Measurements from ENCODE around the gene ALDH8A1.

The ALDH8A1 gene

DNA sequence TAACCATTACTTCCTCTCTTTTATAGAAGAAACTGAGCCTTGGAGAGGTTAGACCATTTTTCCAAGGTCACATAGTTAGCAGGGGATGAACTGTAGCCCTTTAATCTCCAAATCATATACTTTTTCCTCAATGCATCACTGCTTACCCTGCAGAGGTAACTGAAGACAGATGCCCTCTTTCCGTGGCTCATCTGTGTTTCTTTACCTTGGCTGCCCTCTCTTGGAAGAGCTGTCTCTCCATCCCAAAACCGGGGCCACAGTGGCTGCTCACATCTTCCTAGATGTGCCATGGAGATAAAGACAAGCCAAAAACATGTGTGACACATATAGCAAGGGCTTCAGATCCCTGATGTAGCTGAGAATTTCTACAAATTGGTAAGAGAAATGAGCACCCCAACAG, 581 bp upstream of the ALDH8A1 start:
- DNase-seq: no peak

DNA sequence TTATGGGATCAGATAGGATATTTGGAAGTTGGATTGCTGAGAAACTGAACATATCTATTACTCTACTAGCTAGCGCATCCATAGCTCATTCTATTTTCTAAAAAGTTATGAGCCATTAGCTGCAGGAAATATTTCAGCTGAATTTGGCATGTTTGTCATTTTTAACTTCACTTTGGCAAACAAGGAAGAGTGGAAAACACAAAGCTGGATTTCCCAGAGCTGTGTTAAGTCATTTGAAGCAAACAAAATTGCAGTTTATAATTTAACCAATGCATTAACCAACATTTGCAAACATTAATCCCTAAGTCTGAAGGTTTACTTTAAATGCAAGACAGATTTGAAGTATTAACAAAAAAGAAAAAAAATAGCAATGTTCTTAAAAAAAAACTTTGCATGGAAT, 1.2 kb downstream of the ALDH8A1 start:
- no peak for DNase-seq

DNA sequence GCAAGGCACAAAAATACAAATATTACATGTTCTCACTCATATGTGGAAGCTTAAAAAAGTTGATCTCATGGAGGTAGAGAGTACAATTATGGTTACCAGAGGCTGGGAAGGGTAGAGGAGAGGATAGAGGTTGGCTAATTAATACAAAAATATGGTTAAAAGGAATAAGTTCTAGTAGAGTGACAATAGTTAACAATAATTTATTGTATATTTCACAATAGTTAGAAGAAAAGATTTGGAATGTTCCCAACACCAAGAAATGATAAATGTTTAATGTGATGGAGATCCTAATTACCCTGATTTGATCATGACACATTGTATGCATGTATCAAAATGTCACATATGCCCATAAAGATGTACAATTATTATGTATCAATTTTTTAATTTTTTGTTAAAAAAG, 1.8 kb downstream of the ALDH8A1 start:
- no peak for DNase-seq

DNA sequence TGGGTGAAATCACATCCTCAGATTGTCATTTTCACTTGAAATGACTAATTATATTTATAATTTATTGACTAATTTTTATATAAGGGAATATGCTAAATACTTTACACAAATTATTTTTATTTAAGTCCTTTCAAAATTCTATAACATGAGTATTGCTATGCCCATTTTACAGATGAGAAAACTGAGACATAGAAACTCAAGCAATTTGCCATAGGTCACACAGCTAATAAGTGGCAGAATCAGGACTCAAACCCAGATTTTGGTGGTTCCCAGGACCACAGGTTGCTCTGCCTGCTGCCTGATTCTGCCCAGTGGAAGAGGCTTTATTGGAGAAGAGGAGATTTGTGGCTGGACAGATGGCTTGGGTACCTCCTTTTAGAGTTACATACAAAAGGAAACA, 4.9 kb downstream of the ALDH8A1 start:
- no peak for DNase-seq

DNA sequence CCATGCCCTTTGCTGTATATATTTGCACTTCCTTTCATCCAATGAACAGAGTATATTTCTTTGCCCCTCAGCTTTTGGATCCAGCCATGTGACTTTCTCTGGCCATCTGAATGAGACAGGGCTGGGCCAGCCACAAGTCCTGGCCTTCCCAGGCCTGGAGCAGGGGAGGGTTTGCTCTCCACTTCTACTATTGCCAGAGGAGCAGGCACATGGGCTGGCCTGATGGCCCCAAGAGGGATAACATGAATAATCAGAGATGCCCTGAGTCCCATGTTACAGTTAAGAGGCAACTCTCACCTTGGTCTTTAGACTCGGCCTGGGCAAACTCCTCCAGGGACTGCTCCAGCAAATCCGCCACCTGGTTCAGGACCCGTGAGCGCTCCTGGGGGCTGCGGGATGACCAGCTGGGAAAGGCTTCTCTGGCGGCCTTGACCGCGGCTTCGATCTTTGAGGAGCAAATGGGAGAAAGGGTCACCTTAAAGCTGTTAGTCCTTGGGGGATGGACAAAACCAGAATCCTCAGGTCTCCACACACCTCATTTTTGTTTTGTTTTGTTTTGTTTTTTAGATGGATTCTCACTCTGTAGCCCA, 6.3 kb downstream of the ALDH8A1 start:
- DNase-seq: no peak

DNA sequence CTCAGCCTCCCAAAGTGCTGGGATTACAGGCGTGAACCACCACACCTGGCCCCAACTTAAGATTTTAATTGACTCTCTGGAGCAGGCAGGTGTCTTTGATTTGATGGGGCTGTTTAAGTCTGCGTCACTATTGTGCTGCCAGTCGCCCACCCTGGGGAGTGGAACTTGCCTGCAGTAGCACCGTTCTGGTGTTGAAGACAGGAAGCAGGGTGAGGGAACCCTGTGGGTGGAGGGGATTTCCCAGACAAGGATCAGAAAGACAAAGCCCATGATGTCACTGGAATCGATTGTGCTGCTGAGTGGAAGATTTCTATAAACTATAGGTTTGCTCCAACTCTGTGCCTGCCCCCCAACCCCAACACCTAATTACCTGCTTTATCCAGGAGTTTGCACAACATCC, 11.0 kb downstream of the ALDH8A1 start:
- no peak for DNase-seq

DNA sequence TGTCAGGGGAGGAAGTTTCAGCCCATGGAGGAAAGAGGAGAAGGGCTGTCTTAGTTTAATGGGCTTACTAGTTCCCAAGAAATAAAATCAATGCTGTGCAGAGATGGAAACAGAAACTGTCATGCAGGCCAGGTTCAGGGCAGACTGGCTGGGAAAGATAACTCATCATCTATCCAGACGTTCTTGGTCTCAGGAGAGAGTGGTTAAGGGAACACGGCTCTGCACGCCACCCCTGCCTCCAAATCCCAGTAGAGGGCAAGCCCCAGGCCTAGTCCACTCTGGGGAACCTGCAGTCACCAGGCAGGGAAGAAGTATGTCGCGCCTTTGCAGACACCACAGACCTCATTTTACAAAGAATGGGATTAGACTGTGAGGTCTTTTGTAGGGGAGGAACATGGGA, 12.5 kb downstream of the ALDH8A1 start:
- no peak for DNase-seq

DNA sequence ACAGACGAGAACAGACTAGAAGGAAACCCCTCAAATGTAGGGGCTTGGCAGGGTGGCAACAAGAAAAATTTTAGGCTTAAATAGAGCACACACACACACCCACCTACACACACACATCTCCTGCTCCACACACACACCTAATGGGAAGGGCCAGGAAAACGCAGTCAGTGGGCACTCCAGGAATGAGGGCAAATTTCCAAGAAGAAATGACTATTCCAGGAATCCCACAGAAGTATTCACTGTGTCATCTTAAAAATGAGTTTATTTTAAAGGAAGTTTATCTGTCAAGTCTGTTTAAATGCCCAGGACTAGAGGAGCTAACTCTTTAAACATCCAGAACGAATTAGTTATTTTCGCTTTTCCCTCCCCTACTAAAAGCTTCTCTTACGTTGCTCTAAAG, 13.0 kb downstream of the ALDH8A1 start:
- no peak for DNase-seq

DNA sequence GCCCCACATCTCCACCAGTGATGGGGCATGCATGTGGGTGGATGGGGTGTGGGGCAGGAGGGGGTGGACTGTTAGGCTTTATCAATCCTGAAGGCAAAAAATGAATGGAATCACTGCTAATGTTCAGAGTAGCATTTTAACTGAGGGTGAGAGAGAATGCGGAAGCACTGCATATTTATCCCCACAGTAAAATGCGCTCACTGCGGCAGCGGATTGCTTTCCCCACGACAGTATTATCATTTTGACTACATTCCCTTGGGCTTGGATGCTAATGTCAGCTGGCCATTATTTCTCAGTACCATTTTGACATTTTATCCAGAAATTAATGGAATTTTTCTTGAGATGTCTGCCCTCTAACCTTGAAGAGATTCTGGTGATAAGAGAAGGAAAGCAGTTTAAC, 13.4 kb downstream of the ALDH8A1 start:
- DNase-seq: no peak

DNA sequence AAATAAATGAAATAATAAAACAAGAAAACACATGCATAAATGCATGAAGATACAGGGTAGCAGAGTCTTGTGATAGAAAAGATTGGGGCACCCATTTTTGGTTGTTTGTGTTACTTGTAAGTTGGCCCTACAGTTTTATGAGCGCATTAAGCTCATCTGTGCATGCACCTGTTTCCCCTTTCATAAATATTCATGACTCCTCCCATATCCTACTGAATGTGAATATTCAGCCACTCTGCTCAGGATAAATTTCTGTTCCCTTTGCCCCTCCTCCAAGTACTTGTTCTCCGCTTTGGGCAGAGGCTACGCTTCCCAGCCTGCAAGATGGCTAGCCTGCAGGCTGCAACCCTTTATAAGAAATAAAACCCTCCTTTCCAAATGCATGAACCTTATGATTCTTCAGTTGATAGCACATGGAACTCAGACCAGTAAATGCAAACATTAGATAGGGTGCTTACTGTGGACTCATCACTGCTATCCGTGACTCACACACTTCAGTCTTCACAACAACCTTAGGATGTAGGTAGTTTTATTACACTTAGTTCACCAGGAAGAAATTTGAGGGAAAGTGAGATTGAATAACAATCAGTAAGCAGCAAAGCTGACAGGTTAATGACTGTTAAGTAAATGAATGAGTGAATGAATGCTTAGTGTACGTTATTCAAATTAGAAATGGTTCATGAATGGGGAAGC, 15.0 kb downstream of the ALDH8A1 start:
- DNase-seq: no peak

DNA sequence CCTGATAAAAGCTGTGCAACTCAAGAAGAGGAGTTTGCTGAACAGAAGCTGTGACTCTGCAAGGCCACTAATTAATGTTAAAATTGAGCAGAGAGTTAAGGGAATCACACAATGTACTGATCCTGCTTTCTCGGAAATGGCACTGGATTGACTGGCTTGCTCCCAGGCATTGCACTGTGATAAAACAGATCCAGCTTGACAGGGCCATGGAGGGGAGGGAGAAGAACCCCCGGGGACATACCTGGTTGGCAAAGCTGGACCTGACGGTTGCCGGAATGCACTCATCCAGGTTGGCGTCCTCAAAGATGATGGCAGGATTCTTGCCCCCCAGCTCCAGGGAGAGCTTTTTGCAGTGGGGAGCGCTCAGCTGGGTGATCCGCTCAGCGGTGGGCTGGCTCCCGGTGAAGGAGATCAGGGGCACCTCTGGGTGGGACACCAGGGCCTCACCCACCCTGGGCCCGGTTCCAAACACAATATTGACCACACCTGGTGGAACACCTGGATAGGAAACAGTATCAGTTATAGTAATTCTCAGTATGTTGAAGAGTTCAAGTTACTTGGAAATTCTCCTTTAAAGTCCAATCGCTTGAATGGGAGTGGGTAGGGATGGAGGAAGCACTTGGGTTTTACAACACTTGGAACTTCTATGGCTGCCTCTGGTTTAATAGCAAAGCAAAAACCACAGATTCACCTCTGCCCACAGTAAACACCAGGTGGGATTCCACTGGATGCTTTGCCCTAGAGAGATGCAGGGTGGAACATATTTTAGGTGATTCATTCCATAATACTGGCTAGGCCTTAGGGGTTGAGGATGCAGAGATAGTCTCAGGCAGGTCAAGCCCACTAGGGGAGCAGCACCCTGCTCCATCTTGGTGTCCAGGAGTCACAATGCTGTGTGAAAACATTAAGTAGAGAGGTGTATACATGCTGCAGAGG, 17.1 kb downstream of the ALDH8A1 start:
- DNase-seq: no peak

DNA sequence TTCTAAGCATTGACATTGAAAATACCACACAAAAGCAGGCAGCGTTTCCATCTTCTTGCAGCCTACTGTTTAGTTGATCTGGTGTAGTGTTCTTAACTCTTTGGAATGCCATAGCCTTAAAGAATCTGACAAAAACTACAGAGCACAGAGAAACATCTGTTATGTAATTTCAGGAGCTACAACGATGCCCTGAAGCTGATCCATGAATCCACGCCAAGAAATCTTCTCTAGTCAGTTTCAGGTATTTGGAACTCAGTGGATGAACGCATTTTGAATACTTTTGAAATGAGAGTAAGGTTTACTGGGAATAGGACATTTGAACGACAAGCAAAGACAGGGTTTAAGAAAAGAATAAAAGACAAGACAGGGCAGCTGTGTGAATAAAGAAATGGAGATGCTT, 17.8 kb downstream of the ALDH8A1 start:
- no peak for DNase-seq

DNA sequence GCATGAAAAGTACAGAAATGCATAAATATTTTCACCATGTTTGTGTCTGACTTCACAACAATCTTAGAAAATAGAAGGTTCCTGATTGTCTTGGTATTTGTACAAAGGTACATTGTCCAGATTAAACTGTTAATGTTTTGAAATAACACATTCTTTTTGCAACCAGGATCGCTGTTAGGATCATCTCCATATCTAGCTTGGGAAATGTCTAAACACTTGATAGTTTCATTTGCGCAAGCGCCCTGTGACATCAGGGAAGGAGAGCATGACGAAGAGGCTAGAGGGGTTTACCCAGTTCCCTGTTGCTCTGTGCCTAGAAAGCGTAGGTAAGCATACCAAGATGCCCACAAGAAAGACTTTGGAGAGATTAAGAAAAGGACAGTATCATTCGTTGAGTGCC, 19.4 kb downstream of the ALDH8A1 start:
- DNase-seq: no peak

DNA sequence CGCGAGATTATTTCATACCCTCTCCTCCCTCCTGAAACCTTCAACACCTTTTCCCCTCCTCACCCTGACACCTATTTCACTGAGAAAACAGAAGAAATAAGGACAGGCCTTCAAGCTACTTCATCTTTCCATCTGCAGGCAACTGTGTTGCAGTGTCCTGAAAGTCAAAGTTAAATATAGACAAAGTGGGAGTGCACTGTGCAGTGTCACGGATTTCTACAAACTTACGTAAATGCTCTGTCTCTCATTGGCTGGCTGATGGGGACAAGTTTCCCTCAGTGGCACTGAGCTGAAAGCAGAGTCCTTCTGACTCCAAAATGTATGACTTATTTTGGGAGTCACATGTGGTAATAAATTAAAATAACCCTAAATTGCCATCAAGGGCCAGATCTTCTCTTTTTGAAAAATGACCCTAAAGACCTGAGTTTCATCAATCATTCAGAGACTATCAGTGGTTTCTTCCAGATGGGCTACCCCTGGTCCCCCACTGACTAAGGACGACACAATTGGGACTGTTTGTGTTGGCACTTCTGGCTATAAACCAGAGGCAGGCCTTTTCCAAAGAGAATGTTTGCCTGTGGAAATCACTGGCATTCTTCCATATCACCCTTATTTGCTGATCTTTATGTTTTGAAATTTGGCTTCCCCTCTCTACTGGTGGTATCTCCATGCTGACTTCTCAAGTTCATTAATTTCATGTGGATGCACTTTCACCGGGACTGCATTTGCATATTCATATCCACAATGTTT, 21.6 kb downstream of the ALDH8A1 start:
- no peak for DNase-seq

DNA sequence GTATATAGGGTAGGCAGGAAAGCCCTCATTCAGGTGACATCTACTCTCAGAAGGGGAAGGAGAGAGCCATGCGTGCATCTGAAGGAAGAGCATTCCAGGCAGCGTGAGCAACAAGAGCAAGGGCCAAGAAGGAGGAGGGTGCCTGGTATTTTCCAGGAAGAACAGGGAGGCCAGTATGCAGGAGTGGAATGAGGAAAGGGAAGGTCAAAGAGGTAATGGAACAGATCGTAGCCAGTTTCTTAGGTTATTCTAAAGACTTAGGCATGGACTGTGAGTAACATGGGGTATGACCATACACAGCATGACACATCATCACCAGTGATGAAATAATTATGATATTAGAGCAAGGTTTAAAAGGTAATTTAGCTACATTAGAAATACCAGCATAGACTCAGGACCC, 24.1 kb downstream of the ALDH8A1 start:
- no peak for DNase-seq

DNA sequence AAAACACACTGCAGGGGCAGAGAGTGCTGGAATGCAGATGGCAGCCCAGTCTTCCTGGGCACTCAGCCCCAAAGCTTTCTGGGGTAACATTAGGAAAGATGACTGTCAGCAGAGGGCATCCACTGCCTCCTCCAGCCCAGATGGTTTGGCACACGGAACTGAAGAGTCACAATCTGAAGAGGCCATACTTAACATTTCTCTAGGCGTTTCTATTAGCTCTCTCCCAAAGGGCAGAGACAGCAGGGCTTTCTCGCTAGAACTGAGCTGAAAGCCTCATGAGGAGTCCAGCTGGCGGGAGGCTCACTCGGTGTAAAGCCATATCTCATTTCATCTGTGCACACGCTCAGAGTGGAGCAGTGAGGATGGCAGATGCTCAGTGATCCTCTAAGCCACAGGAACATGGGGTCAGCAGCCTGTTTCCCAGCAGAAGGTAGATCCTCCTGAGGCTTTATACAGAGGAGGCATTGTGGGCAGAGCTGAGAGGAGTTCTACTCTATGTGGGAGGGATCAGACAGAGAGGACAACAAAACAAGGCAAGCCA, 28.1 kb downstream of the ALDH8A1 start:
- no peak for DNase-seq

DNA sequence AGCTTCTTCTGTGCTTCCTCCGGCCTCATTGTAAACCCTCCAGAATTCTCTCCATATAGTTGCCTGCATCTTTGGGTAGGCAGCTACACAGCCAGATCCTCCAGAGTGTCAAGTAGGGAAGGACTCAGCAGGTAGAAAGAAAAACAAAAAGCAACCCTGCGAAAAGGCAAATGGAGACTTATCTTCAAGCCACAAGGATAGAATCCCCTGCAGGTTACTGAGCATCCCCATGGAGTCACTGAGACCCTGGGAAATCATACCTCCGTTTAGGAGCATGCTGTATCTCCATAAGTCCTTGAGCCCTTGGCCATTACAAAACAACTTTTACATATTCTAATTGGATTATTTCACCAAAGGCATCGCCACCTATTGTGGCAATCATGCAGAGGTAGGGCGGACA, 28.6 kb downstream of the ALDH8A1 start:
- no peak for DNase-seq

DNA sequence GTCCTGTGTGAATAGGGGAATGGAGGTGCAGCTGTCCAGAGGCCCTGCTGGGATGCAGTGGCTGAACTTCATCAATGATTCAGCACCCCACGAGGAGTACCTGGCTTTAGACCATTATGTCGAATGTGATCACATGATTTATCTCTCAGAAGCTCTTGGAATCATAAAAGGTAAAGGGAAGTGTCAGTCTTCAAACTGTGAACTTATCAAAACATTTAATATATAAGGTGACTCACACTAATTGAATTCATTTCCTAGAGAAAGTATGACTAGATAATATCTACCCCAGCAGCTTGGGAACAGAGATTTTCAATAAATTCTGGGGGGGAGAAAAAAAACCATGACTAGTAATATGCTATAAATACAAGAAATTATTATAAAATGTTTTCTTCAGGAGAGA, 29.5 kb downstream of the ALDH8A1 start:
- DNase-seq: no peak

DNA sequence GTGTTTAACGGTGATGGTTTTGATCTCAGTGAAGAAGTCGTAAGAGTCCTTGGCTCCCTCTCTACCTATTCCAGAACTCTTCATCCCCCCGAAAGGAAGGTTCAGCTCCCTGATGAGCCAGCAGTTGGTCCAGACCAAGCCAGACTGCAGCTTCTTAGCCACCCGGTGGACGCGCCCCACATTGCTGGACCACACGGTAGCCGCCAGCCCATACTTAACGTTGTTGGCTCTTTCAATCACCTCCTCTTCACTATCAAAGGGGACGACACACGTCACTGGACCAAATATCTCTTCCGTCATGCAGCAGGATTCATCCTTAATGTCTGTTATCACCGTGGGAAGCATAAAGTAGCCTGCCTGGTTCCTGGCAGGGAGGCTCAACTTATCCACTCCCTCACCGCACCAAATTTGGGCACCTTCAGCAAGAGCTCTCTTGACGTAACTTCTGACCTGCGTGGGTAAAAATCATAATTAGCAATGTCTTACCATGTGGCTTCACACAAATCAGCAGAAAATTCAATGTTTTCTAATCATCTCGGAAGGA, 31.4 kb downstream of the ALDH8A1 start:
- DNase-seq: no peak

DNA sequence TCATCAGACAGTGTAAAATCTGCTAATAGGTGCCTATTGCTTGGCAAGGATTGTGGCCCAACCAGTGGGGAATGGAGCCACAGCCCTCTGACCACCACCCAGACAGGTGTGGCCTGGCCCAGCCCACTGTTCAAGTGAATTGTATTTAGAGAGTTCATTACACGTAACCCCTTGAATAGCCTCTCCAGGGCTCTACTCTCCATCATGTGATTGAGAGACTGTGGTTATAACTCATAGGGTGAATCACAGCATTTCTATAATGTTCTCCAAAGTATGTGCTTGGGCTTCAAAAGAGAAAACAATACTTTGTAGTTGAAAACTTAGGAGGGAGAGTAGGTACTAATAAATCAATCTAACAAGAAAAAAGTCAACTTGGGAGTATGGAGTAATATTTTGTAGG, 38.4 kb downstream of the ALDH8A1 start:
- DNase-seq: no peak

DNA sequence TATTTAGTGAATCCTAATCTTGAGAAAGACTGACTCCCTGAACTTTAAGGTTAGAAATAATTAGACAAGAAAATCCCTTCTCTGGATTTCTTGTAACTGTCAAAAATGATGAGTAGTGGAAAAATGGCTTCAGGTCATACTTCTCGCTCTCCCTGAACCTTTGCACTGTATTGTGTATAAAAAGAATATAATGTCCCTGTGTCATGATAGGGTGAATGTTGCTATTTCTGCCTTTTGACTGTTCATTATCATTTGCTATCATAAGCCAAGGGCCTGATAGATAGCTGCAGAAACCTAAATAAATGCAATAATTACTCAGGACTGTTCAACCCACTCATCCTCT, 39.3 kb downstream of the ALDH8A1 start:
- no peak for DNase-seq

DNA sequence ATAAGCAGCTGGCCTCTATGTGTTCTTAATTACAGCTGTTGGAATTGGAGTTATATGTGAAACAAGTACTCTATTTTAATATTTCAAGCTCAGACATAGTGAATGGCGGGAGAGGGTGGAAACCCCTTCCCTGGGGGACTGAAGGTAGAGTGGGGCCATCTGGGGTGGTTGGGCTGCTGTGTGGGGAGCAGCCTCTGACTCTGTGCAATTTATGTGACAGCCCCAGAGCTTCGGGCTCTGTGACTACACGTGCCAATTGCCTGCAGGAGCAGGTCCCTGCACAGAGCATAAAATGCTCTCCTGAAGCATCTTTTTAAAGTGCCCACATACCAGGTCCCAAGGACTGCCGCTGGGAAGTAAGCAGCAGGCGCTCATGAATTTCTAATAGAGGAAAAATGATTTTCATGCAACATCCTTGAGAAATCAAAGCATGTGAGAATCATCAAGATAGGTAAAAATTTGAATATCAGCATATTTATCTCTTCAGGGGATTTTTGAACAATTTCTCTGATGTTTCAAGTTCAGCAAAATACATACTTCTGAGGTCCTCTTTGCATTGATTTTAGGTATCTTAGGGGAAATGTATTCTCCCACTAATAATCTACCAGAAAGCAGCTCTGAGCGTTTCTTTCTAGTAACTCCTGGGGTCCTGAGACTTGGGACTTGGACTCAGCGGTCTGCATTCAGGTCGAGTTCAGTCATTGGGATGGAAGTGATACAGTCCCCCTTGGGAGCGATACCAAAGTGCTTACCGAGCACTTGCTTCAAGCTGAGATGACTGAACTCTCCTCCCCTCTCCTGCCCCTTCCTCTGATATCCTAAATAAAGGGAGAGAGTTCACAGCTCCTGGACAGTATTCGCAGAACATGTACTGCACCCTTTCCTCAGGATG, 40.0 kb downstream of the ALDH8A1 start:
- DNase-seq: no peak

Measured in NCI-H2081 (cell line).